Ovary (tissue), 9 donors: Measurements from ENCODE around the gene FGFR3. TPM values are rescaled to one million over a fixed set of nuclear protein-coding genes. Genes with fewer than 3 reads are reported as not detected.

ENCODE experiments used
- DNase-seq, 5 donors: peaks; one replicate each; pipeline ENCODE4 v3.0.0-alpha.2; 2019 to 2020
- H3K27ac ChIP-seq, 2 donors: fragments of 200-600 bp; one replicate each; pipeline versions ENCODE4 v1.5.1 to v1.8.0; 2019 to 2022
- H3K27me3 ChIP-seq: fragments of 200-600 bp; one replicate; pipeline ENCODE4 v1.8.0; 2022
- H3K36me3 ChIP-seq: fragments of 200-600 bp; sonication (generic); one replicate; pipeline ENCODE4 v1.5.1; 2019
- H3K4me1 ChIP-seq: one replicate; pipeline ENCODE4 v1.8.1; 2013; ENCODE audit warnings: mild to moderate bottlenecking, moderate library complexity; ENCODE audit not compliant: insufficient read depth
- H3K4me3 ChIP-seq: fragments of 200-600 bp; sonication (generic); one replicate; pipeline ENCODE4 v1.5.1; 2017
- H3K9me3 ChIP-seq, 2 donors: fragments of 200-600 bp in 1 of 2; sonication (generic) in 1 of 2; one replicate each; pipeline versions ENCODE4 v1.5.1 to v1.8.1; 2013 to 2019; ENCODE audit warnings: mild to moderate bottlenecking in 1 of 2, moderate library complexity in 1 of 2
- CTCF ChIP-seq, 3 donors: fragments of 450-650 bp in 2 of 3; fragments of 200-600 bp in 1 of 3; IDR thresholded peaks; one replicate each; pipeline versions ENCODE4 v1.5.1 to v1.8.0; 2016 to 2022; ENCODE audit warnings: antibody characterized with exemption in 3 of 3, mild to moderate bottlenecking in 1 of 3
- EP300 ChIP-seq: sonication (generic); formaldehyde crosslinking; IDR thresholded peaks from one replicate; pipeline ENCODE4 v1.6.1; 2017; ENCODE audit warnings: antibody characterized with exemption
- POLR2A ChIP-seq: fragments of 450-650 bp; IDR thresholded peaks from one replicate; pipeline ENCODE4 v1.6.1; 2017; ENCODE audit warnings: antibody characterized with exemption, mild to moderate bottlenecking, moderate library complexity
- WGBS, 3 donors: extraction: QIAGEN DNeasy Blood & Tissue Kit in 1 of 3; methylation state at CpG; one replicate each; pipeline versions ENCODE4 v1.1.5 to v1.1.7; 2013 to 2017; 5-methylcytosine and 5-hydroxymethylcytosine counted together
- intact Hi-C, 4 donors: fragments of 100-400 bp; cut with DNase I; formaldehyde crosslinking; loops; one replicate each; pipeline versions ENCODE4 v1.11.0 to v1.15.1; 2022 to 2023
- polyA plus RNA-seq, 2 donors: library from polyadenylated mRNA; stranded (reverse); fragments of 200-250 nt in 1 of 2; fragments of 350-450 nt in 1 of 2; fragmentation: Illumina TruSeq in 1 of 2; extraction: RNeasy Lipid Tissue Mini Kit (QIAGEN cat#74804) in 1 of 2; gene quantifications; one replicate each; pipeline ENCODE4 v1.2.3, GENCODE V29; 2013 to 2014
- total RNA-seq, 7 donors: library from RNA; depleted of rRNA in 2 of 7; stranded (reverse); fragments of >200 nt in 2 of 7; fragmentation: NEBNext Ultra II Directional in 3 of 7; extraction: Animal tissue kit (Norgen Biotek cat#: 25700) in 3 of 7; gene quantifications; one replicate each; pipeline versions ENCODE4 v1.1.0 to v1.2.4, GENCODE V29; 2016 to 2023
- donor health status: DM: no; HTN: no; CAD: no; lungs with moderate emphysema.
- donor health status: DM: no; HTN: no; CAD: no.
- donor health status: Bipolar disorder and iron deficiency.
- donor health status: DM: yes; HTN: yes; CAD: no.
- donor health status: DM: no; HTN: no; CAD: no.
- donor health status: DM: yes; HTN: yes; CAD: no.

The FGFR3 gene
- total and polyA plus RNA-seq, 9 donors, result 0.12 to 9.2 (median 0.57) TPM

- intact Hi-C loops, result no loop called here
- H3K4me1 ChIP-seq, result peaks cover 2% of the 10 kb centered on the region
- DNase-seq, result no peak
- H3K4me3 ChIP-seq, result no peak overlapping the region
- WGBS, 3 donors, result 72 to 97% (median 78%) methylated on average over 6 to 10 of the region's 10 CpGs
- H3K27ac ChIP-seq, result no peak overlapping the region
- no peaks in the 10 kb centered on the region for H3K36me3 ChIP-seq
- TF ChIP-seq CTCF (IDR thresholded peaks at IDR 0.05) (no peak), EP300 (no peak), POLR2A (no peak)
- H3K27me3 ChIP-seq, result no peaks in the 10 kb centered on the region
- H3K9me3 ChIP-seq, result no peaks in the 10 kb centered on the region
Observed at GRCh38 chr4:1753294-1753696, 39.8 kb upstream of the FGFR3 start.

- Histone ChIP-seq H3K27ac (no peak overlapping the region), H3K9me3 (no peaks in the 10 kb centered on the region), H3K4me3 (no peak overlapping the region), H3K36me3 (no peaks in the 10 kb centered on the region), H3K27me3 (no peaks in the 10 kb centered on the region), H3K4me1 (no peaks in the 10 kb centered on the region)
- TF ChIP-seq CTCF (IDR thresholded peaks at IDR 0.05), result no peak
- intact Hi-C loops, result no loop called here
- DNase-seq, result no peak
- 80 to 87% (median 83%) methylated on average over 8 to 15 of the region's 15 CpGs for WGBS, 3 donors
Observed at GRCh38 chr4:1753697-1754311, 39.3 kb upstream of the FGFR3 start.

GRCh38 chr4:1754336-1754735 is 38.8 kb upstream of the FGFR3 start:
- H3K27me3 ChIP-seq, result no peaks in the 10 kb centered on the region
- intact Hi-C loops, result no loop called here
- 79 to 85% (median 84%) methylated on average over 4 to 5 of the region's 5 CpGs for WGBS, 3 donors
- TF ChIP-seq EP300 (no peak), CTCF (IDR thresholded peaks at IDR 0.05) (no peak), POLR2A (no peak)
- H3K4me1 ChIP-seq, result no peaks in the 10 kb centered on the region
- no peak for DNase-seq
- H3K9me3 ChIP-seq, result no peaks in the 10 kb centered on the region
- no peaks in the 10 kb centered on the region for H3K36me3 ChIP-seq
- H3K4me3 ChIP-seq, result no peak overlapping the region
- H3K27ac ChIP-seq, result no peak overlapping the region

GRCh38 chr4:1755297-1755696 is 37.8 kb upstream of the FGFR3 start:
- intact Hi-C loops, result no loop called here
- Histone ChIP-seq H3K27me3 (no peaks in the 10 kb centered on the region), H3K4me1 (no peaks in the 10 kb centered on the region), H3K27ac (no peak overlapping the region), H3K4me3 (no peak overlapping the region), H3K36me3 (no peaks in the 10 kb centered on the region), H3K9me3 (no peaks in the 10 kb centered on the region)
- DNase-seq, result no peak
- TF ChIP-seq CTCF (IDR thresholded peaks at IDR 0.05), result no peak
- TF ChIP-seq EP300, result no peak
- no peak for TF ChIP-seq POLR2A
- whole genome bisulfite sequencing, 3 donors, result 83 to 87% (median 84%) methylated on average over 17 of the region's 17 CpGs
